ENCODE results near the gene ANKRD13D.

The ANKRD13D gene

DNA sequence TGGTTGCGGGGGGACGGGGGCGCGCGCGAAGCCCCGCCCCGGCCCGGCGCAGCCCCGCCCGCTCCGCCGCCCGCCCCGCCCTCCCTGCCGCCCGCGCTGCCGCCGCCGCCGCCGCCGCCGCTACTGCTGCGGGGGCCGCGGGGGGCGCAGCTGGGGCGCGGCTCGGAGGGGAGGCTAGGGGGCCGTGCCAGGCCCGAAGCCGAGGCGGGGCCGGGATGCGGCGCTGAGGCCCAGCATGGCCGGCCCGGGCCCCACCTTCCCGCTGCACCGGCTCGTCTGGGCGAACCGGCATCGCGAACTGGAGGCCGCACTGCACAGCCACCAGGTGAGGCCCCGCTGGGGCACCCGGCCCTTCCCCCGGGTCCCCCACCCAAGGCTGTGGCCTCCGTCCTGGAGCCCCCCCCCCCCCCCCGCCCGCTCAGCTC lies at the start of gene ANKRD13D:
Gene ANKRD13D (plus strand): TSS at position 78 of the 425 bp plus-strand sequence. CDS start 158 bp downstream, at position 236.
- DNase-seq (ENCODE audit: low read depth in 2 of 3, low spot score in 1 of 3), result no peak

DNA sequence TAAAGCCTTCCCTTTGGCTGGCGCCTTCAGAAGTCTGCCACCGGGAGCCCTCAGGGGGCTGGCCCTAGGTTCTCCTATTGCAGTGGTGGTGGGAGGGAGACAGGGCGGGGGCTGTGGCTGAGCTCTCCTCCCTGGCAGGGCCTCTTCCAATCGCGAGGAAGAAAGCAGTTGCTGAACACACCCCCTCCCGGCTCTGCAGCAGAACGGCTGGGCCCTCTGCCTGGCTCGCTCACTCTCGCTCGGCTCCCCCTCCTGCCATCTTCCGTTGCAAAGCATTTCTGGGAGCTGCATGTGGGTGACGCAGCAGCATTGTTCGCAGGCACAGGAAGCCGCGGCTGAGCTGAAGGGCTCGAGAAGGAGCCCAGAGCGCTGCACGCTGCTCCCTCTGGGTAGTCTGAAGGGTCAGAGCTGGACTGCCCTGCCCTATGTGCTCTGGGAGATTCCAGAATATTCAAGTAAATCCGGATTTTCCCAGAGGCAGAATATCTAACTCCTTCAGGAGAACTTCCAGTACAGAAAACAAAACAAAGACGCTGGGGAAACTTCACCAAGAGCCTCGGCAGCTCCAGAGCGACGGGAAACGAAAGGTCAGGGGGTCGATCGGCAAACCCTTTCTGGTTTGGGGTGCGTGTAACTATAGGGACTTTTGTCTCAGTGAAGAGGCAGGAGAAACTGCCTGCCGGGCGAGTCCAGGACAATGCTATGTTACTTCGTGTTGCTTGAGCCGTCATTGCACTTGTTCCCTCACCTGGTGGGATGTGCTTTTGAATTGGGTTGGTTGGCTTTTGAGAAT lies 49.1 kb upstream of the ANKRD13D start:
- DNase-seq (ENCODE audit: low read depth in 2 of 3, low spot score in 1 of 3), result peak; percentile 93 to 96 (median 95)

DNA sequence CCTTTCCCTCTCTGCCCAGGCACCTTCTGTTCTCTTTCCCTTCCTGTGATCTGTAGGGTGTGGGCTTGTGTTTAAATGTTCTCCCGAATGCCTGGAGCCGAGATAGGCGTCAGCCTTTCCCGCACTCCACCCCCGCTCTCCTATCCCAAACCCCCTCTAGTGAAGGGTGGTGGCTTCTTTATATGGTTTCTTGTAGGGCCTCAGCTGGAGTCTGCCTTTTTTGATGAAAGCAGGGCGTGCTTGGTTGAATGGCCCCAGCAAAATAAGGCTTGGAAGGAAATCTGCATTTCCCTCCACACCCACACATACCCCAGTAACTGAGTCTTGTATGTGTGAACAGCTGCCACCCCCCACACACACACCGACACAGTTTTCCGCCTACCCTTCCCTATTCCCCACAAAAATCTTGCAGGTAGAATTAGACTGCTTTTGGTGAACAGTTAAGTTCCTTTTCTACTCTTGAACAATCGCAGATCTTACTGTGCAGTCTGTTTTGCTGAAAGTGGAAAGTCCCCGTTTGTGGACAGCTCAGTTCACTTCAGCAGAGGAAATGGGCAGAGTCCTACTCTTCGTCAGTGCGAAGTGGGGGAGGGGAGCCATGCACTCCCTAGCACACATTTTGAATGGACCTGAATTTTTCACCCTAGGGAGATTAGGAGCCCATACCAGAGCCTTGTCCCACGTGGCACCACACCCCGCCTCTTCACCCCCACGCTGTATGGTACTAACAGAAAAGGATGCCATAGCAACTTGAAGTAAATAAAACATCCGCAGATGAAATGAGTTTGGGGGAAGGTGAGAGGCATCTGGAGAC lies 48.3 kb upstream of the ANKRD13D start:
- DNase-seq (ENCODE audit: low read depth in 2 of 3, low spot score in 1 of 3), result peak; percentile 77 to 81 (median 77)

DNA sequence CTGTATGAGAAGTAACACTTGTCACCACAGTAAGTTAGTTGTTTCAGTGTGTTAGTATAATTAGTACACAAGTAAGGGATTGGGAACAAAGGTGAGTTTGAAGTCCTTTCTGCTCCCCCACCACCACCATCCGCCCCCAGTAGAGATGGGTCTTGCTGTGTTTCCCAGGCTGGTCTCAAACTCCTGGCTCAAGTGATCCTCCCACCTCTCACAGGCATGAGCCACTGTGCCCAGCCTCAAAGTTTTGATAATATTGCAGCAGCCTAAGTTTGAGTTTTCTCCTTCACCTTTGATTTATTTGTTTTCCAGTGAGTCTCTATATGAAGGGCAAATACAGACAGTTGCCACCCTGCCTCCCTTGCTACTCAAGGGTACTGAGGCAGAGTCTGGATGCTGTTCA lies 46.6 kb upstream of the ANKRD13D start:
- no peak for DNase-seq (ENCODE audit: low read depth in 2 of 3, low spot score in 1 of 3)

DNA sequence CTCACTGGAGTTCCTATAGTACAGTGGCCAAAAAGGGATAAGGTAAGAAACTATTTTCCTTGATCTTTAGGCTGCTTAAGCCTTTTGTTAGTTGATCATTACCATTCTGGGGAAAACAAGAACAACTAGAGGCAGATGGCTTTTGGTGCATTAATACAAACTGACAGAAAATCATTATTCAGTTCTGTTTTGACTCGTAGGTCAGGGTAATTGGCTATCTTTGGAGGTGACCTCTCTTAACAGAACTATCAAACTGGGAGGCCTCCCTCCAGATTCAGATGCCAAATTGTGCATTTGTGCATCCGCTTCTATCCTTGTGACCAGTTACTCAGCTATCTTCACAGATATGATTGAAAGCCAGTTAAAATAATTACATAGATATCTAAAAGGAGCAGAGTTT lies 46.1 kb upstream of the ANKRD13D start:
- DNase-seq (ENCODE audit: low read depth in 2 of 3, low spot score in 1 of 3), result no peak

DNA sequence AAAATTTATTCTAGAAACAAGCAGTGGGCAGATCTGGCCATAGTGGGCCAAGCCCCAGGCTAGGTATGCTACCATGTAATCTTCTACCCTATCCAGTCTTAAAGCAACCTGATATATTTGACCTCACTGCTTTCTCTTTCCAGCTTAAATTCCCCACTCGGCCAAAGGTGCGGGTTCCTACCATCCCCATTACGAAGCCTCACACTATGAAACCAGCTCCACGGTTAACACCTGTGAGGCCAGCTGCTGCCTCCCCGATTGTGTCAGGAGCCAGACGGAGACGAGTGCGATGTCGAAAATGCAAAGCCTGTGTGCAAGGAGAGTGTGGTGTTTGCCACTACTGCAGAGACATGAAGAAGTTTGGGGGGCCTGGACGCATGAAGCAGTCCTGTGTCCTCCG lies 44.1 kb upstream of the ANKRD13D start:
- DNase-seq (ENCODE audit: low read depth in 2 of 3, low spot score in 1 of 3), result no peak

DNA sequence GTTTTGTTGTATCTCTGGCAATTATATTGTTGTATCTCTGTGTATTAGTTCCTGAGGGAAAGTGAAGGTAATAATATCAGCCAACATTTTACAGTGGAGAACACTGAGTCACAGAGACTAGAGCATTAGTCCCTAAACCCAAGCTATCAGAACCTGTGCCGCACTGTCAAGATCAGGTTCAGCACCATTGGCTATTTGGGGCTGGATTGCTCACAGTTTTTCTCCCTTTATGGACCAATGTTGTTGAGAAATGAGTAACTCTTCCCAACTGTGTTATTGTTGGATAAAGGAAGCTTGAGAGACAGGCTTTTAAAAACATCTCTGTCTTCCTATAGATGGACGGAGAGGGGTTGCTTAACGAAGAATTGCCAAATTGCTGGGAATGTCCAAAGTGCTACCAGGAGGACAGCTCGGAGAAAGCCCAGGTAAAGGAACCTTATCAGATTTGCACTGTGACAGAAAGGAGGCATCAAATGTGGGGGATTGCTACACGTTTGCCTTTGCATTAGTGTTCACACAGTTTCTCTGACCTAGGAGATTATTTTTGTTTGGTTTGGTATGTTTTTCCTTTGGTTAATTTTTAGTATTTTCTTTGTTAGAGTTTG lies 41.1 kb upstream of the ANKRD13D start:
- DNase-seq (ENCODE audit: low read depth in 2 of 3, low spot score in 1 of 3), result no peak

DNA sequence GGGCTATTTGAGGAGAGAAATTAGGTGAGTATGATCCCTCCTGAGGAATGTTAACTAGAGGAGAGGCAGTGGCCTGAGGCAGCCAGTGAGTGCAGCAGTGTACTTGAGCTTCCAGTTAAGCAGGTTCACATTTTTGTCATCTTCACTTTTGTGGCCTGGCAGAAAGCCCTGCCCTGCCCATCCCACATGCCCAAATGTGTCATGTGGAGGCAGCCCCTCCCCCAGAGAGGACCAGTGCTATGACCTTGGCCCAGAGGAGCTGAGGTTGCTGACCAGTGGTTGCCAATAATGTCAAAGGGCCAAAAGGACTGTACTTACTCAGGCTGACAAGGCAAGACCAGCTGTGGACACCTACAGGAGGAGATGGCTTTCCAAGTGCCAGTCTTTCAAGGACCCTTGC lies 40.5 kb upstream of the ANKRD13D start:
- no peak for DNase-seq (ENCODE audit: low read depth in 2 of 3, low spot score in 1 of 3)

DNA sequence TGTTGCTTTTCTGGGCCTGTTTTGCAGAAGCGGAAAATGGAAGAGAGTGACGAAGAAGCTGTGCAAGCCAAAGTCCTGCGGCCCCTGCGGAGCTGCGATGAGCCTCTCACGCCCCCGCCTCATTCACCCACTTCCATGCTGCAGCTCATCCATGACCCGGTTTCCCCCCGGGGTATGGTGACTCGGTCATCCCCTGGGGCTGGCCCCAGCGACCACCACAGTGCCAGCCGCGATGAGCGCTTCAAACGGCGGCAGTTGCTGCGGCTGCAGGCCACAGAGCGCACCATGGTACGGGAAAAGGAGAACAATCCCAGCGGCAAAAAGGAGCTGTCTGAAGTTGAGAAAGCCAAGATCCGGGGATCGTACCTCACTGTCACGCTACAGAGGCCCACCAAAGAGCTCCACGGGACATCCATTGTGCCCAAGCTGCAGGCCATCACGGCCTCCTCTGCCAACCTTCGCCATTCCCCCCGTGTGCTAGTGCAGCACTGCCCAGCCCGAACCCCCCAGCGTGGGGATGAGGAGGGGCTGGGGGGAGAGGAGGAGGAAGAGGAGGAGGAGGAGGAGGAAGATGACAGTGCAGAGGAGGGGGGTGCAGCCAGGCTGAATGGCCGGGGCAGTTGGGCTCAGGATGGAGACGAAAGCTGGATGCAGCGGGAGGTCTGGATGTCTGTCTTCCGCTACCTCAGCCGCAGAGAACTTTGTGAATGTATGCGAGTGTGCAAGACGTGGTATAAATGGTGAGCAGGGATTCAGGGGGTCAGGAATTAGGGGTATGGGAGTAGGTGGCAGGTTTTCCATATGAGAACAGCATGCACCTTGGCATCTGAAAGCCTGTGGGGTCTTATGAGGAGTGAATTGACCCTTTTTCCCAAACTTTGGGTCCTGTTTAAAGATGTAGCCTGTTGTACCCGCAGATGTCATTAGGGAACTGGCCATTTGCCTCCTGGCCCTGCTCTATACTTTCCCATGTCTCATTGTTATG lies 38.8 kb upstream of the ANKRD13D start:
- no peak for DNase-seq (ENCODE audit: low read depth in 2 of 3, low spot score in 1 of 3)

DNA sequence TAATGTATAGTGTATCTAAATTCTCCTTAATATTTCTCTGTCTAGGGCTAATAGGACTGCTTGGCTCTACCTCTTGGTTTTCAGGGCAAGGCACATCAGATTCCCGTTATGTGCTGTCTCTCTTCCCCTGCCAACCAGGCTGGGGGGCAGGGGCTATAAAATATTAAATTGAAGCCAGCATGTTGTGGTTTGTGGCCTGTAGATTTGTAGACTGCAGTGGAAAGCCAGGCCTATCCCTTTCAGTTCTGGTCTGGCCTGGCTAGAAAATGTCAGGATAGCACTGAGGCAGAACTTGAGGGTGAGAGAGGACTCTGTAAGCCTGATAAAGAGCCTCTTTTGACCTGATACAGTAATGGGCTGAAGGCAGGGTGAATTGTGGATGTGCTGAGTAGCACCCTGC lies 37.3 kb upstream of the ANKRD13D start:
- DNase-seq (ENCODE audit: low read depth in 2 of 3, low spot score in 1 of 3), result no peak

DNA sequence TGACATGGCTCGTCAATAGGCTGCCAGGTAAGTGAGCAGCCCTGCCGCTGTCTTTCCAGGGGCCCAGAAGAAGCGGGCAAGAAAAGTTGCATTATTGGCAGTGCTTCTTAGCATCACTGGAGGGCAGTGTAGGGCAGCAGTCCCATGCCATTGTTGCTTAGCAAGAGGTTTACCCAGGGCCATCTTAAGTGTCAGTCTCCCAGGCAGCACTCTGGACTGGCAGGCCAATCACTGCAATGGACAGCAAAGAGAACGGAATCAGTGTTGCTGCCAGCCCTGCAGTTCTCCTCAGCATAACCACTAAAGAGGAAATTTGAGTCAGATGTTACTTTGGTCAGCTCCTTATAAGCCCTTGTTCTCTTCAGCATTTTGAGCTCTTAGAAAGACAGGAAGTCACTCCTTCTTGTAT lies 36.3 kb upstream of the ANKRD13D start:
- no peak for DNase-seq (ENCODE audit: low read depth in 2 of 3, low spot score in 1 of 3)

DNA sequence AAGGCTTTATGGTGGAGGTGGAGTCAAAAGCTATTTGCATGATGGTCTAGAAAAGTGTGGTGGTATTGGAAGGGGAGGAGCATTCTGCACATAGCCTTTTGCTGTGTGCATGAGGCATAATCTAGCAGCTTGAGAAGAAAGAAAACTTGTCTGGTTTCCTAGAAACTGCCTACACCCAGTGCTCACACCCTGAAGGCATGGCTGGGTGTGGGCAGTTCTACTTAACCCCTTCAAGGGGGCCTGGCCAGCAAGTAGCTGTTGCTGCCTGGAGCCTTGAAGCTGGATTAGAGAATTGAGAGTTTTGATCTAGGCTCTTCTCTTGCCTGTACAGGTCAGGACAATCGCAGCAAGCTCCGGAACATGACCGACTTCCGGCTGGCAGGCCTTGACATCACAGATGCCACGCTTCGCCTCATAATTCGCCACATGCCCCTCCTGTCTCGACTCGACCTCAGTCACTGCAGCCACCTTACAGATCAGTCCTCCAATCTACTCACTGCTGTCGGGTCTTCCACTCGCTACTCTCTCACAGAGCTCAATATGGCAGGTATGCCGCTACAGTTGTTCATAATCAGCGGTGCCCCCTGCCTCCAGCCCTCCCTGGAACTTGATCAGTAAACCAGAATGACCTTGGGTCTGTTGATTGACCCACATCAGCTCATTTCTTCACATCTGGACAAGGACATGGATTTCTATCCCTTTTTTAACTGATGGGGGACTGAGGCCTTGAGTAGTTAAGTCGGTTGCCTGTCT lies 35.1 kb upstream of the ANKRD13D start:
- no peak for DNase-seq (ENCODE audit: low read depth in 2 of 3, low spot score in 1 of 3)

DNA sequence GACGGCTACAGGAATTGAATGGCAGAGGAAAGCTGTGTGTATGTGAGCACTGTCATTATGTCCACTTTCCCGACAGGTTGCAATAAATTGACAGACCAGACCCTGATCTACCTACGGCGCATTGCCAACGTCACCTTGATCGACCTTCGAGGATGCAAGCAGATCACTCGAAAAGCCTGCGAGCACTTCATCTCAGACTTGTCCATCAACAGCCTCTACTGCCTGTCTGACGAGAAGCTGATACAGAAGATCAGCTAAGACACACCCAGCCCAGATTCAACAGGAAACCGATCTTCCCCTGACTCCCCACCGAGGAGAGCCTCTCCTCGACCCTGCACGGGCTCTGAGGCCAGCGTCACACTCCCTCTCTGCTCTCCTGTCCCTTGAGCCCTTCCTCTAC lies 34.3 kb upstream of the ANKRD13D start:
- DNase-seq (ENCODE audit: low read depth in 2 of 3, low spot score in 1 of 3), result no peak

DNA sequence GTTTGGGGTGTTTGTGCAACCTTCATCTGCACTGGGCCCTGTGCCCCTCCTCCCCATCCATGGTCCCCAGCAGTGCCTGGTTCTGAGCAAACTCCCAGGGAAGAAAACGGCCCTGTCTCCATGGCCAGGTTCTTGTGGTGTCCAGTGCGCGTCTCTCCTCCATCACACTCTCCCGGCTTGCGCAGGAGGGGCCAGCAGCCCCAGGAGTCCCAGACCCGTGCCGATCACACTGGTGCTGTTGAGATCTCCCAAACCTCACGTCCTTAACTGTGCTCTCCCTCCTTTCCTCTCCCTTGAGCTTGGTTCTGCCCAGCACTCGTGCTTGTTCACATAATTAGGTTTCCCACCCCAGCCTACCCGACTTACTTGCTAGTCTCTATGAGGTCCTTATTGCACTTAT lies 33.8 kb upstream of the ANKRD13D start:
- no peak for DNase-seq (ENCODE audit: low read depth in 2 of 3, low spot score in 1 of 3)

DNA sequence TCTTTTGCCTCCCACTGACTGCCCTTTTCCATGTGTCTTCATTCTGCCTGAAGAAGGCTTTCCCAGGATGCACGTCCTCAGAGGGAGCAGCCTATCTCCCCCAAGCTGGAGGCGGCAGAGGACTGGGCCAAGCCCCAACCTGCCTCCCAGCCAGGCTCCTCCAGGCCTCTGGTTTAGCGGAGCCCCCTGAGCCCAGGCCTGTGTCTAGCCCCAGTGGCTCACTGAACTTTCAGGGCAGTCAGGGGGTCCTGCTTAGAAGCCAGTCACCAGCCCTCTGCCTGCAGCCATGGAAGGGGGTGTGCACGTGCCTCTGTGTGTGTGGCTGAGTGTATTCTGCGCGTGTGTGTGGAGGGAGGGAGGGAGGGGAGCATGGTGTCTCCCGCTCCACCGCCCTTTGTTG lies 33.2 kb upstream of the ANKRD13D start:
- no peak for DNase-seq (ENCODE audit: low read depth in 2 of 3, low spot score in 1 of 3)

DNA sequence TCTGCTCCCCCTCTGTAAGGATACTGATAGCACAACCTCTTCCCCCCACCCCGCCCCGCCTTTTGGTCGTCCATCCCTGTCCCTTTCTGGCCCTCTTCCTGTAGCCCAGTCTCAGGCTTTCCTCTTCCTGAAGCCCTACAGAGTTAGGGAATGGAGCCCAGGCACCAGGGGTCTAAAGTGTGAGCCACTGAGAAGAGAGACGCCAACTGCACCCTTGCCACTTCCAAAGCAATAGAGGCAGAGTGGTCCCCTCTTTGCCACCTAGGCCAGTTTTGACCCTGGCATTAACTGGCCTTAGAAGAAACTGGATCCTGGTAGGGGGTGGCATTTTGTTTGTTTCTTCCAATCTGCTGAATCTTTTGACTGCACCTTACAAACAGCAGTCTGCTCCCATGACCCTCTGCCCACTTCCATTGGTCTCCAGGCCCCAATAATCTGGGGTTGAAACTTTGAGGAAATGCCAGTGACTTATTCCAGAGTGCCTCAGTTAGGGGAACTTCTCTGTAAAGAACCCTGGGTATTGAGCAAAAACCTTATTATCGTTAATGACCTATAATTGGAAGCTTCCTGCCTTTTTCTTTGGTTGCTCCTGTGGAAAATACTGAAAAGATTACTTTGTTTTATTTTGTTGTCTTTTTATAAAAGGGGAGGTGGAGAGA lies 32.5 kb upstream of the ANKRD13D start:
- DNase-seq (ENCODE audit: low read depth in 2 of 3, low spot score in 1 of 3), result no peak

DNA sequence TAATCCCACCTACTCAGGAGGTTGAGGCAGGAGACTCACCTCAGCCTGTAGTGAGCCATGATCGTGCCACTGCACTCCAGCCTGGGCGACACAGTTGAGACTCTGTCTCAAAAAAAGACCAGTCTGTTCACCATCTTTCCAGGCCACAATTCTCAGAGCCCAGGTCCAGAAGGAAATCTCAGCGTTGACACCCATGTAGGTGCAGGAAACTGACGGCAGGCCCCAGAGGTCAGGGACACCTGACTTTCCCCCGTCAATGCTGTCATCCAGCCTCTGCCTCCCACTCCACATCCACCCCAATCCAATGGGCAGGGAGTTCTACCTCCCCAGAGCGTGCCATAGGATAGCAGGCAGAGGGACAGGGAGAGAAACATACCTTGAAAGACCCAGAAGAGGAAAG lies 28.7 kb upstream of the ANKRD13D start:
- DNase-seq (ENCODE audit: low read depth in 2 of 3, low spot score in 1 of 3), result no peak

DNA sequence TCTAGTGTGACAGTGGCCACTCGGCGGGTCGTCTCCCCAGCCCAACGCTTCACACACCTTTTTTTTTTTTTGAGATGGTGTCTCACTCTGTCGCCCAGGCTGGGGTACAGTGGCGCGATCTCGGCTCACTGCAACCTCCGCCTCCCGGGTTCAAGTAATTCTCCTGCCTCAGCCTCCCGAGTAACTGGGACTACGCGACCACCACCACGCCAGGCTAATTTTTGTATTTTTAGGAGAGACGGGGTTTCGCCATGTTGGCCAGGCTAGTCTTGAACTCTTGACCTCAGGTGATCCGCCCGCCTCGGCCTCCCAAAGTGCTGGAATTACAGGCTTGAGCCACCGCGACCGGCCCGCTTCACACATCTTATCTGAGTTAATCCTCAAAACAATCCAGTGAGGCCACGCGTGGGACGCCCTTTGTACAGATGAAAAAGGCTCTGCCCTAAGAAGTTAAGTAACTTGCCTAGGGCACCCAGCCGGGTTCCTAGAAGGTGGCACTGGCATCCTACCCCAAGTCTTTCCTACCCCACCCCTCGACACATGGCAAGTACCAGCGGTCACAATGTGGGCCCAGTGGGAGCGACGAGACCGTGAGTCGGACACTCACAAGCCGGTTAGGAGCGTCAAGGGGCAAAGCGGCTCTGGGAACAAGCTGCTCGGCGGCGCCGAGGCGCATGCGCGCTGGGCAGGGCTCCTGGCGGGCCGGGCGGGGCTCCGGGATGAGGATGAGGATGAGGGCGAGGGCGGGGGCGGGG lies 28.0 kb upstream of the ANKRD13D start:
- peak in 1 of 3 donors; percentile 61 for DNase-seq (ENCODE audit: low read depth in 2 of 3, low spot score in 1 of 3)

DNA sequence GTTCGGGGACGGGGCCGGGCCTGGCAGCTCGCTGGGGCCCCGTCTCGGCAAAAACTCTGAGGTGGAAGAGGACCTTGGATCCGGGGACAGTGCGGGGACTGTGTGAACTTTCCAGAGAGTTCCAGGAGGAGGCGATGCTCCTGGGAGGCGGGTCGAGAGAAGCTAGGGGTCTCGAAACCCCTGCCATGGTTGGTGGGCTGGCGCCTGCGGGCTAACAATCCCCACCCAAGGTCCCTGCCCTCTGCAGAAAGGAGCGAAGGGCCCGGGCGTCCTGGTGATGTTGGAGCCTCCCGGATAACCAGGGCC lies 27.5 kb upstream of the ANKRD13D start:
- DNase-seq (ENCODE audit: low read depth in 2 of 3, low spot score in 1 of 3), result no peak

All from stimulated activated CD4-positive, alpha-beta T cell treated with anti-CD3 and anti-CD28 coated beads, Interleukin-12 subunit alpha, Interleukin-12 subunit beta, amount 100 ng/mL, for 48 hours (primary cell).